Smooth muscle cell of the brain vasculature (primary cell): ENCODE results near the gene KCNN1.
"Not testable (repeated sequence)": the region's sequence is repeated elsewhere in the genome, so short reads cannot be mapped to it uniquely, and the experiment has no call there.

Experiments used
- DNase-seq: peaks from one replicate; pipeline ENCODE4 v3.0.0-alpha.2; 2012; ENCODE audit warnings: low read depth, low spot score

Gene KCNN1

DNA sequence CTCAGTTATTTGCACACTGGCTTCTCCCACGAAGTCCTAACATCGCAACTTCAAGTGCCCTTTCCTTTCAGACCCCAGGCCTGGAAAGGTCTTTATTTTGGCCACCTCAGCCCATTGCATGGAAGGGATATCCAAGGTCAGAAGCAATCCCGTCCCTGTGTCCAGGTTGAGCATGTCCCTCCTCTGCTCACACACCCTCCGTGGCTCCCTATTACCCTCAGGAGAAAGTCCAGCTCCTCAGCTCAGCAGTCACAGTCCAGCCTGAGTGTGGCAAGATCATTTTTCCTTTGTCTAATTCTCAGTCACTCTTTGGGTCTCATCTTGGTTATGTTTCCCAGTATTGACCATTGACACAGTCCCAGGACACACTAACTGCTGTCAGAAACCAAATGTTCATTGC, 60.2 kb downstream of the KCNN1 start:
- DNase-seq: no peak

DNA sequence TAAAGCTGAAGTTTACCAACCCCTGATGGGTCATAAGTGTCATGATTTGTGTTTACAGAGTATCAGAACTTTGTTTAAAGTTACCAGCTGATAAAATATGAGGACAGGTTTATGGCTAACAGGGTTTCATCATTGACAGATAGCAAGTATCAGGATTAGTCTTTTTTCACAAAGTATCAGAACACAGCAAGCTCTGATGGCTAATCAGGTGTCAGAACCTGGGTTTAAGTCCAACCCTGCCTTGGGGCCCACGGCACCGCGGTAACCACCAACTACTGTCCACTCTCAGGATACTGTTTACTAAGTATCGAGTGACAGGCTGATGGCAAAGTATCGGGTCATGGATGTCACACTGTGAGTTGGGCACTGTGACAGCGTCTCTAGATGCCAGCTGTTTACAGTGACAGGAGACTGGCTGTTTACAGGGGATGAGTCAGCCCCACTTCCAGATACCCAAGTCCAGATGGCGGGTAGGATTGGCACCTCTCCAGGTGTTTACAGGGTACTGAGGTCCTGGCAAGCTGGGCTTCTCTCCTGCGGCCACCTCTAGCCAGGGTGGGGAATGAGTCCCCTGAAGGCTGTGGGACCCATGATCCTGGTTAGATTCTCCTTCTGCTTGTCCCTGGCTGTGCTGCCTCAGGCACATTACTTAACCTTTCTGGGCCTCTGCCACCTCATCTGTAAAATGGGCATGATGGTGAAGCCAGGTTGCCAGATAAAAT, 62.9 kb downstream of the KCNN1 start:
- no peak for DNase-seq

DNA sequence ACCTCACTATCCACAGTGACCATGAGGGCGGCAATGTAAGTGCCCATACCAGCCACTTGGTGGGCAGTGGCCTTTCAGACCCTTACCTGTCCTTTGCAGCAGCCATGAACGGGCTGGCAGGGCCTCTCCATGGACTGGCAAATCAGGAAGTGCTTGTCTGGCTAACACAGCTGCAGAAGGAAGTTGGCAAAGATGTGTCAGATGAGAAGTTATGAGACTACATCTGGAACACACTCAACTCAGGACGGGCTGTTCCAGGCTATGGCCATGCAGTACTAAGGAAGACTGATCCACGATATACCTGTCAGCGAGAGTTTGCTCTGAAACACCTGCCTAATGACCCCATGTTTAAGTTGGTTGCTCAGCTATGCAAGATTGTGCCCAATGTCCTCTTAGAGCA, 64.5 kb downstream of the KCNN1 start:
- not testable (repeated sequence) for DNase-seq

DNA sequence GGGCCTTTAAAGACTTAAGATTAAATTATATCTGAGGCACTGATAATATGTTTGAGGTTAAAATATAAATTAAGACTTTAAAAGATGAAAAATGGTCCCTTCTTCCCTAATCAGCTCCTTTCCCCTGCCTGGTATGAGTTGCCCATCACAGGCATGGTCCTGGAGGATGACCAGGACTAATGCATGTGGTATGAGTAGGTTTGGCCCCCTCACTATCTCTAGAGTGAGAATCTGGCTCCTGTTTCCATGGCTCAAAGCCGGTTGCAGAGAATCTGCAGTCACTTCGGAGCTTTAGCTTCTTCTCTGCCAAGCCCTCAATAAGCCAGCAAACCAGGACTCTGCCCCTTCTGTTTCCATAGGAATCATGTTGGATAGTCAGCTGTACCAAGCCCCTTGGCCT, 65.2 kb downstream of the KCNN1 start:
- not testable (repeated sequence) for DNase-seq

DNA sequence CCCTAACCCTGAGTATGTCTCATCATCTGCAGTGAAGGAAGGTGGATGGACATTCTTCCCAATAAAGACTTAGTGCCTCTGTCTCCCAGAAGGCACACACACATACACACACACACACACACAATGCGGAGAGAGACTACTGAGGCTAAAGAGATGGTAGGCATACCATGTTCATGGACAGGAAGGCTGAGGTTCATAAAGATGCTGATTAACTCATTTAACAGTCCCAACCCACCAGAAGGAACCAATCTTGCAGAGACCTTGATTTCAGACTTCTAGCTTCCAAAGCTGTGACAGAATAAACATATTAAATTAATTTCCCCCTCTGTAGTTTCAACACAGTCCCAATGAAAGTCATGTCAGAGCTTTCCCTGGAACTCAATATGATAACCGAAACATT, 74.1 kb downstream of the KCNN1 start:
- DNase-seq: no peak

DNA sequence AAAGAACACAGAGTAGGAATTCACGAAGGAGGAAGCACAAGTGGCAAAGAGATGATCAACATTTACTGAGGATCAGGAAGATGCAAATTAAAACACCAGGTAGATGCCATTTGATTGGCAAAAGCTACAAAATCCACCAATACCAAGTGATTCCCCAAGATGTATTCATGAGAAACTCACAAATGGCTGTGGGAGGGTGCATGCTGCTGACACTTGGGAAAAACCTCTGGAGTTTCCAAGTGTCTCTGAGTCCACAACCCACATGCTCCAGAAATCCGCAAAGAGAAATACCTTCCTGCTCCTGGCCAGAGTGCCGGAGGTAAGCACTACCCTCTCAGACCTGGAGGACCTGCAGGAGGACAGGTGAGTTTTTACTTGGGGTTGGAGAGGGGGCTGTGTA, 76.8 kb downstream of the KCNN1 start:
- no peak for DNase-seq

DNA sequence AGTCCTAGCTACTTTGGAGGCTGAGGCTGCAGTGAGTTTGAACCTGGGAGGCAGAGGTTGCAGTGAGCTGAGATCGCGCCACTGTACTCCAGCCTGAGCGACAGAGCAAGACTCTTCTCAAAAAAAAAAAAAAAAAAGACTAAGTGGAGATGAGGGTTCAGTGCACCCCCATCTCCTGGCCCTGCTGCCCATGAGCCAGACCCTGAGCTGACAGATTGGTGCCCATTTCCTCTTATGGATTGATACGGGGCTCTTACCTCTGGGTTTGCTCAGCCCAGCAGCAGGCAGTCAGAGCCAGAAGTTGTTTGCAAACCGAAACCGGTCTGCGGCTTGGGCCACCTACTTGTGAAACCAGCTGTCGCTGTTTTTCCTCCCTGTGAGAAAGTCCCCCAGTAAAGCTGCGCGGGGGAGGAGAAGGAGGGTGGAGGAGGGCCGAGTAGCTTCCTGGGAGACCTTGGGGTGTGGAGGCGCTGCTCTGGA, 78.0 kb downstream of the KCNN1 start:
- DNase-seq: no peak

DNA sequence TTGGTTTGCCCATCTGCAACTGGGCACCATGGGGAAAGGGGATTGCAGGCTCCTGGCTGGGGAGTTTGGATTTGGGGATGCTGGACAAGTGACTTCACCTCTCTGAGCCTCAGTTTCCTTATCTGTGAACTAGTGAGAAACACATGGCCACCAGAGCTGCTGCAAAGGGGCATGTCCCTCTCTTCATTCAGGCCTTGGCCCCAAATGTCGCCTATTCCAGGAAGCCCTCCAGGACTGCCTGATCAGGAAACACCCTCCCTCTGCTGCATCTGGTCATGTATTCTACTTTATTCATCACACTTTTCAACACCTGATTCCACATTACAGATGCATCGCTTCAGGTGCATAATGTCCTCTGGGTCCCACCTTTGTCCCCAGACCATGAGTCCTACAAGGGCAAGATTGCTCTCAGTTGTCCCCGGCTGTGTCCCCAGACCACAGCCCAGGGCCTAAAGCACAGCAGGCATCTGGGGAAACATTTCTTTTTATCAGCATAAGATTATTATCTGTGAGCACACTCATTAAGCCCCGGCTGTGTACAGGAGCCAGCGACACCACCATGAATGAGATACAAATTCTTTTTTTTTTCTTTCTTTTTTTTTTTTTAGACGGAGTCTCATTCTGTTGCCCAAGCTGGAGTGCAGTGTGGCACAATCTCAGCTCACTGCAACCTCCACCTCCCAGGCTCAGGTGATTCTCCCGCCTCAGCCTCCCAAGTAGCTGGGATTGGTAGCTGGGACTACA, 78.6 kb downstream of the KCNN1 start:
- DNase-seq: no peak

DNA sequence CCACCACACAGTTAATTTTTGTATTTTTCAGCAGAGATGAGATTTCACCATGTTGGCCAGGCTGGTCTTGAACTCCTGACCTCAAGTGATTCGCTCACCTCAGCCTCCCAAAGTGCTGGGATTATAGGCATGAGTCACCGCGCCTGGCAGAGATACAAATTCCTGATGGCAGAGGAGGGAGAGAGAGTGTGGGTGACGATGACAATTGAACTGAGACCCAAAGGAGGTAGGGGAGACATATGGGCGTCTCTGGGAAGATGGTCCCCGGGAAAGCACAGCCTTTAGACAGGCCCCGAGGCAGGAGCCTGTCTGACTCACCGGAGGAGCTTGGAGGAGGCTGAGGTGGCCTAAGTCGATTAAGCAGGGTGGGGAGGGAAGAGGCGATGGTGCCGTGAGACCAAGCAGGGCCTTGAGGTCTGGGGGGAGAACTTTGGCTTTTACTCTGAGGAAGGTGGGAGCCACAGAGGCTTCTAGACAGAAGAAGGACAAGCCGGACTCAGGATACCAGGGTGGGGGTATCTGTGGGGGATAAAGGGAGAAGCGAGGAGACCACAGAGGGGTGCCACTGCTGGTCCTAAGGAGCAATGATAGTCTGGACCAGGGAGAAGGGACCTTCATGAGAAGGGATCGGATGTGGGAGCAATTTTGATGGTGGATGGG, 79.3 kb downstream of the KCNN1 start:
- no peak for DNase-seq

DNA sequence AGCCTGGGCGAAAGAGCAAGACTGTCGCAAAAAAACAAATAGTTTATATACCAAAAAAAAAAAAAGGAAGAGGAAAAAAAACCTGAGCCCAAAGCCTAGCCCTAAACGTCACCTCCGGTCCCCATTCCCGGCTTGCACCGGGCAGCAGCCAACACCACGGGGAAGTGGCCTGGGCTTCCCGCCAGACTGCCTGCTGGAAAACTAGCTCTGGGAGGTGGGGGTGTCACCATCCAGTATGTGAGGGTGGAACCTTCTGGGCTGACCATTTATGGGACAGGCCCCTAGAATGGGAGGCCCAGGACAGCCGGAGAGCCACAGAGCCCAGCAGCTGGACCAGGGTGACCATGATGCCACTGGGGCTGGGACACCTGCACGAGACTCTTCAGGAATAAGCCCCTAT, 82.5 kb downstream of the KCNN1 start:
- DNase-seq: peak; percentile 29
